ENCODE measurements around the gene ANK3. TPM values are rescaled to one million over a fixed set of nuclear protein-coding genes. Genes with fewer than 3 reads are reported as not detected.

The ANK3 gene
- total RNA-seq, 6 experiments from 2014 or later = not detected

DNA sequence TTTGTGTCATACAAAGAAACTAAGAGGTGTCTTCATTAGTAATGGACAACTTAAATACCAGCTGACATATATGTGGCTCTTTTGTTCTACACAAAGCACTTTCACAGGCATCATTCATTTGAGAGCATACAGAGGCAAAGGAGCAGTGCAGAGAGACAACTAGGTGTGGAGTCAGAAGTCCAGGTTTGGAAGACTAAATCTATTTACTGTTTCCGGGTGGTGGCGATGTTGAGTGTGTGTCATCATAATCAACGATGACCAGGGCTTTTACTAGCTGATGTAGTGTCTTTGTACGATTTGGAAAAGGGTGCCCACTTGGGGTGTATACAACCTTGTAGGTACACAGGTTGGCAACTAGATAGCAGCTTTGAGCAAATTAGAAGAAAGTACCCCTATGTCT lies 287.9 kb downstream of the ANK3 start:
- Mint-ChIP-seq H3K4me3 (no peak overlapping the region), H3K36me3 (ENCODE audit: low read depth) (no peaks in the 10 kb centered on the region), H3K9me3 (no peaks in the 10 kb centered on the region), H3K27me3 (ENCODE audit: insufficient read depth) (no peaks in the 10 kb centered on the region; the same call in 1 of the 2 replicates), H3K4me1 (ENCODE audit: low read depth) (peaks cover 11% of the 10 kb centered on the region; the same call in 1 of the 2 replicates), H3K27ac (no peak overlapping the region)
- DNase-seq = no peak
- TF ChIP-seq, protein P1, sequence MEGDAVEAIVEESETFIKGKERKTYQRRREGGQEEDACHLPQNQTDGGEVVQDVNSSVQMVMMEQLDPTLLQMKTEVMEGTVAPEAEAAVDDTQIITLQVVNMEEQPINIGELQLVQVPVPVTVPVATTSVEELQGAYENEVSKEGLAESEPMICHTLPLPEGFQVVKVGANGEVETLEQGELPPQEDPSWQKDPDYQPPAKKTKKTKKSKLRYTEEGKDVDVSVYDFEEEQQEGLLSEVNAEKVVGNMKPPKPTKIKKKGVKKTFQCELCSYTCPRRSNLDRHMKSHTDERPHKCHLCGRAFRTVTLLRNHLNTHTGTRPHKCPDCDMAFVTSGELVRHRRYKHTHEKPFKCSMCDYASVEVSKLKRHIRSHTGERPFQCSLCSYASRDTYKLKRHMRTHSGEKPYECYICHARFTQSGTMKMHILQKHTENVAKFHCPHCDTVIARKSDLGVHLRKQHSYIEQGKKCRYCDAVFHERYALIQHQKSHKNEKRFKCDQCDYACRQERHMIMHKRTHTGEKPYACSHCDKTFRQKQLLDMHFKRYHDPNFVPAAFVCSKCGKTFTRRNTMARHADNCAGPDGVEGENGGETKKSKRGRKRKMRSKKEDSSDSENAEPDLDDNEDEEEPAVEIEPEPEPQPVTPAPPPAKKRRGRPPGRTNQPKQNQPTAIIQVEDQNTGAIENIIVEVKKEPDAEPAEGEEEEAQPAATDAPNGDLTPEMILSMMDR (IDR thresholded peaks at IDR 0.05) = no peak

GRCh38 chr10:60099998-60100747 lies 289.5 kb downstream of the ANK3 start:
- H3K27me3 Mint-ChIP-seq (ENCODE audit: insufficient read depth) = no peaks in the 10 kb centered on the region; the same call in 1 of the 2 replicates

GRCh38 chr10:60098677-60099601 lies 290.7 kb downstream of the ANK3 start:
- H3K27ac Mint-ChIP-seq = no peak overlapping the region
- H3K36me3 Mint-ChIP-seq (ENCODE audit: low read depth) = no peaks in the 10 kb centered on the region
- no peaks in the 10 kb centered on the region for H3K9me3 Mint-ChIP-seq
- DNase-seq = no peak
- no peak overlapping the region for H3K4me3 Mint-ChIP-seq
- peaks cover 1% of the 10 kb centered on the region; the same call in 1 of the 2 replicates for H3K27me3 Mint-ChIP-seq (ENCODE audit: insufficient read depth)
- TF ChIP-seq, protein P1 (IDR thresholded peaks at IDR 0.05) = peak; percentile 71
- no peaks in the 10 kb centered on the region for H3K4me1 Mint-ChIP-seq (ENCODE audit: low read depth)

More at GRCh38 chr10:60099998-60100747, 289.5 kb downstream of the ANK3 start:
- Mint-ChIP-seq H3K27ac (no peak overlapping the region), H3K36me3 (ENCODE audit: low read depth) (no peaks in the 10 kb centered on the region), H3K4me3 (no peak overlapping the region), H3K4me1 (ENCODE audit: low read depth) (peaks cover 3% of the 10 kb centered on the region; the same call in 1 of the 2 replicates), H3K9me3 (no peaks in the 10 kb centered on the region)
- TF ChIP-seq, protein P1 (IDR thresholded peaks at IDR 0.05) = peak; percentile 85
- peak; percentile 64 for DNase-seq

- Mint-ChIP-seq H3K9me3 (no peaks in the 10 kb centered on the region), H3K27me3 (ENCODE audit: insufficient read depth) (peaks cover 1% of the 10 kb centered on the region; the same call in 1 of the 2 replicates), H3K27ac (no peak overlapping the region), H3K4me1 (ENCODE audit: low read depth) (no peaks in the 10 kb centered on the region), H3K4me3 (no peak overlapping the region), H3K36me3 (ENCODE audit: low read depth) (no peaks in the 10 kb centered on the region)
- no peak for DNase-seq
- TF ChIP-seq, protein P1 (IDR thresholded peaks at IDR 0.05) = no peak
Observed at GRCh38 chr10:60096761-60097513, 292.7 kb downstream of the ANK3 start.

- Mint-ChIP-seq H3K27ac (no peak overlapping the region), H3K27me3 (ENCODE audit: insufficient read depth) (peaks cover 1% of the 10 kb centered on the region; the same call in 1 of the 2 replicates), H3K36me3 (ENCODE audit: low read depth) (no peaks in the 10 kb centered on the region), H3K4me3 (no peak overlapping the region), H3K9me3 (no peaks in the 10 kb centered on the region), H3K4me1 (ENCODE audit: low read depth) (peaks cover 7% of the 10 kb centered on the region)
- no peak for DNase-seq
- TF ChIP-seq, protein P1 (IDR thresholded peaks at IDR 0.05) = no peak
Observed at GRCh38 chr10:60093317-60093716, 296.4 kb downstream of the ANK3 start.
